ENCODE data around the gene KRT13.

DNA sequence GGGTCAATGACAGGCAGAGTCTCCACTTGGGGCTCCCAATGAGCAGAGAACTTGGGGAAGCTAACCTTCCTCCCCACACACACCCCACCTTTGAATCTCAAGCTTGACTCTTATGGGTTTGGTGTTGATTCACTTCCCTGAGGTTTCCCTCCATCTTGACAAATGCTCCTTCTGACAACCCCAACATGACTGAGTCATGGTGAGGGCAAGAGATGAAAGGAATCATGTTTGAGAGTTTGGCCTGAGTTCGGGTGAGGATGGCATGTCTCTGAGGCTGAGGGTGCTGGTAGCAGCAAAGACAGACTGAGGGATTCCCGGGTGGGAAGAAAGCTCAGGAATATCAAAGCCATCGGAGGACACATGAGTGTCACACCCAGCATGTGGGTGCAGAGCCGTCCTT, 47.8 kb upstream of the KRT13 start:
- TF ChIP-seq, protein P1, sequence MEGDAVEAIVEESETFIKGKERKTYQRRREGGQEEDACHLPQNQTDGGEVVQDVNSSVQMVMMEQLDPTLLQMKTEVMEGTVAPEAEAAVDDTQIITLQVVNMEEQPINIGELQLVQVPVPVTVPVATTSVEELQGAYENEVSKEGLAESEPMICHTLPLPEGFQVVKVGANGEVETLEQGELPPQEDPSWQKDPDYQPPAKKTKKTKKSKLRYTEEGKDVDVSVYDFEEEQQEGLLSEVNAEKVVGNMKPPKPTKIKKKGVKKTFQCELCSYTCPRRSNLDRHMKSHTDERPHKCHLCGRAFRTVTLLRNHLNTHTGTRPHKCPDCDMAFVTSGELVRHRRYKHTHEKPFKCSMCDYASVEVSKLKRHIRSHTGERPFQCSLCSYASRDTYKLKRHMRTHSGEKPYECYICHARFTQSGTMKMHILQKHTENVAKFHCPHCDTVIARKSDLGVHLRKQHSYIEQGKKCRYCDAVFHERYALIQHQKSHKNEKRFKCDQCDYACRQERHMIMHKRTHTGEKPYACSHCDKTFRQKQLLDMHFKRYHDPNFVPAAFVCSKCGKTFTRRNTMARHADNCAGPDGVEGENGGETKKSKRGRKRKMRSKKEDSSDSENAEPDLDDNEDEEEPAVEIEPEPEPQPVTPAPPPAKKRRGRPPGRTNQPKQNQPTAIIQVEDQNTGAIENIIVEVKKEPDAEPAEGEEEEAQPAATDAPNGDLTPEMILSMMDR (IDR thresholded peaks at IDR 0.05), result no peak
- TF ChIP-seq ZFX (IDR thresholded peaks at IDR 0.05; ENCODE audit: borderline replicate concordance), result no peak
